ENCODE results near the gene SH2D3A. TPM values are rescaled to one million over a fixed set of nuclear protein-coding genes. Genes with fewer than 3 reads are reported as not detected.

SH2D3A gene
- total RNA-seq, 1 experiment from 2014 or later: 17.9 TPM

DNA sequence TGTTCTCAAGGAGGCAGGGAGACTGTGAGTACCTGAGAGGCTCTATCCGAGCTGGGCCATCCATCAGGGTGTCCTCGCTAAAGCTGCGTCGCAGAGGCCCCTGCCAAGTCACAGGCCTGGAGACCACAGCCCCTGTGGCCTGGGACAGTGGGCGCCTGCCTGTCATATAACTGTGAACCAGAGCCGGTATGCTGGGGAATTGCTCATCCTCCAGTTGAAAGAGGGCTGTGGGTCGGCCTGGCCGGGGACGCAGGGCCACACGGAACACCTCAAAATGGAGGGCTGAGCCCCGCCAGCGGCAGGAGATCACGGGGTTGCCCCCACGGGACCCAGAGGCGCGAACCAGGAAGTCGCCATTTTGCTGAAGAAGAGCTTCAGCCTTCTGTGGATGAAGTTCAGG is 6.6 kb downstream of the SH2D3A start:
- Histone ChIP-seq H2AK5ac (ENCODE audit: insufficient read length, low read length) (no peak overlapping the region), H2BK20ac (ENCODE audit: low read depth, low read length, poor library complexity, severe bottlenecking) (no peak overlapping the region), H2AFZ (ENCODE audit: low read length) (no peak overlapping the region), H2BK15ac (ENCODE audit: low read depth, low read length) (no peak overlapping the region), H3K14ac (ENCODE audit: insufficient read depth, low read length) (no peak overlapping the region), H3K23me2 (ENCODE audit: insufficient read length, low read depth, low read length, poor library complexity, severe bottlenecking) (no peaks in the 10 kb centered on the region), H3K56ac (ENCODE audit: insufficient read length, low read depth, low read length) (no peak overlapping the region), H3K4me1 (ENCODE audit: insufficient read depth, low read length) (no peaks in the 10 kb centered on the region), H3K18ac (ENCODE audit: insufficient read length, low read depth, low read length) (no peak overlapping the region), H3K79me2 (ENCODE audit: insufficient read depth, low read length) (no peaks in the 10 kb centered on the region), H3K27me3 (ENCODE audit: insufficient read depth, low read length) (no peaks in the 10 kb centered on the region), H3K23ac (ENCODE audit: insufficient read length, low read depth, low read length) (no peak overlapping the region), H3T11ph (ENCODE audit: low read length) (no peak overlapping the region), H2BK12ac (ENCODE audit: insufficient read length, low read depth, low read length) (no peak overlapping the region), H4K20me1 (ENCODE audit: control insufficient read depth, insufficient read depth, insufficient read length) (no peaks in the 10 kb centered on the region), H3K4ac (ENCODE audit: low read depth, low read length) (no peak overlapping the region), H3K79me1 (ENCODE audit: insufficient read depth, low read depth, low read length, poor library complexity, severe bottlenecking) (no peaks in the 10 kb centered on the region), H2BK5ac (ENCODE audit: insufficient read length, low read length) (no peak overlapping the region), H4K91ac (ENCODE audit: insufficient read length, low read depth, low read length) (no peak overlapping the region), H4K5ac (ENCODE audit: insufficient read length, low read depth, low read length) (no peak overlapping the region), H3K27ac (ENCODE audit: insufficient read length, low read depth, low read length) (no peak overlapping the region), H2BK120ac (ENCODE audit: low read depth, low read length, poor library complexity, severe bottlenecking) (no peak overlapping the region), H3K4me2 (ENCODE audit: insufficient read depth, insufficient read length, low read length) (no peak overlapping the region), H3K9ac (ENCODE audit: extremely low read depth, insufficient read length, low read length) (no peak overlapping the region), H4K8ac (replicated peaks; ENCODE audit: insufficient read length, low read depth, low read length) (no peak overlapping the region), H3K9me3 (ENCODE audit: control insufficient read depth, low read depth, low read length) (no peaks in the 10 kb centered on the region)
- no peak overlapping the region for H3K4me3 Mint-ChIP-seq
- peaks cover 12 to 25% (median 15%) of the 10 kb centered on the region in 3 experiments; a peak in 5 of 7 replicates for H3K36me3 Mint-ChIP-seq (ENCODE audit: insufficient read depth in 1 of 3, low read depth in 3 of 3)
- no peak for DNase-seq
- H3K9me3 Mint-ChIP-seq: no peaks in the 10 kb centered on the region
- H3K27ac Mint-ChIP-seq: no peak overlapping the region
- WGBS (ENCODE audit: extremely low coverage, insufficient read length, low lambda C conversion rate): no CpG with 5 or more reads among the region's 17 CpGs
- H3K27me3 Mint-ChIP-seq (ENCODE audit: low read depth): no peaks in the 10 kb centered on the region
- TF ChIP-seq, protein P1, sequence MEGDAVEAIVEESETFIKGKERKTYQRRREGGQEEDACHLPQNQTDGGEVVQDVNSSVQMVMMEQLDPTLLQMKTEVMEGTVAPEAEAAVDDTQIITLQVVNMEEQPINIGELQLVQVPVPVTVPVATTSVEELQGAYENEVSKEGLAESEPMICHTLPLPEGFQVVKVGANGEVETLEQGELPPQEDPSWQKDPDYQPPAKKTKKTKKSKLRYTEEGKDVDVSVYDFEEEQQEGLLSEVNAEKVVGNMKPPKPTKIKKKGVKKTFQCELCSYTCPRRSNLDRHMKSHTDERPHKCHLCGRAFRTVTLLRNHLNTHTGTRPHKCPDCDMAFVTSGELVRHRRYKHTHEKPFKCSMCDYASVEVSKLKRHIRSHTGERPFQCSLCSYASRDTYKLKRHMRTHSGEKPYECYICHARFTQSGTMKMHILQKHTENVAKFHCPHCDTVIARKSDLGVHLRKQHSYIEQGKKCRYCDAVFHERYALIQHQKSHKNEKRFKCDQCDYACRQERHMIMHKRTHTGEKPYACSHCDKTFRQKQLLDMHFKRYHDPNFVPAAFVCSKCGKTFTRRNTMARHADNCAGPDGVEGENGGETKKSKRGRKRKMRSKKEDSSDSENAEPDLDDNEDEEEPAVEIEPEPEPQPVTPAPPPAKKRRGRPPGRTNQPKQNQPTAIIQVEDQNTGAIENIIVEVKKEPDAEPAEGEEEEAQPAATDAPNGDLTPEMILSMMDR (conservative IDR thresholded peaks at IDR 0.05): no peak
- H3K4me1 Mint-ChIP-seq: peaks cover 2 to 4% of the 10 kb centered on the region in 2 experiments
